ENCODE results near the gene RFC4. TPM values are rescaled to one million over a fixed set of nuclear protein-coding genes. Genes with fewer than 3 reads are reported as not detected.

Gene RFC4, protein sequence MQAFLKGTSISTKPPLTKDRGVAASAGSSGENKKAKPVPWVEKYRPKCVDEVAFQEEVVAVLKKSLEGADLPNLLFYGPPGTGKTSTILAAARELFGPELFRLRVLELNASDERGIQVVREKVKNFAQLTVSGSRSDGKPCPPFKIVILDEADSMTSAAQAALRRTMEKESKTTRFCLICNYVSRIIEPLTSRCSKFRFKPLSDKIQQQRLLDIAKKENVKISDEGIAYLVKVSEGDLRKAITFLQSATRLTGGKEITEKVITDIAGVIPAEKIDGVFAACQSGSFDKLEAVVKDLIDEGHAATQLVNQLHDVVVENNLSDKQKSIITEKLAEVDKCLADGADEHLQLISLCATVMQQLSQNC
- total RNA-seq (2022; extraction: Qiagen RNA extraction; ENCODE audit: low read depth), result 44.5 to 64.4 TPM (median 48.4 TPM) in 5 replicates

DNA sequence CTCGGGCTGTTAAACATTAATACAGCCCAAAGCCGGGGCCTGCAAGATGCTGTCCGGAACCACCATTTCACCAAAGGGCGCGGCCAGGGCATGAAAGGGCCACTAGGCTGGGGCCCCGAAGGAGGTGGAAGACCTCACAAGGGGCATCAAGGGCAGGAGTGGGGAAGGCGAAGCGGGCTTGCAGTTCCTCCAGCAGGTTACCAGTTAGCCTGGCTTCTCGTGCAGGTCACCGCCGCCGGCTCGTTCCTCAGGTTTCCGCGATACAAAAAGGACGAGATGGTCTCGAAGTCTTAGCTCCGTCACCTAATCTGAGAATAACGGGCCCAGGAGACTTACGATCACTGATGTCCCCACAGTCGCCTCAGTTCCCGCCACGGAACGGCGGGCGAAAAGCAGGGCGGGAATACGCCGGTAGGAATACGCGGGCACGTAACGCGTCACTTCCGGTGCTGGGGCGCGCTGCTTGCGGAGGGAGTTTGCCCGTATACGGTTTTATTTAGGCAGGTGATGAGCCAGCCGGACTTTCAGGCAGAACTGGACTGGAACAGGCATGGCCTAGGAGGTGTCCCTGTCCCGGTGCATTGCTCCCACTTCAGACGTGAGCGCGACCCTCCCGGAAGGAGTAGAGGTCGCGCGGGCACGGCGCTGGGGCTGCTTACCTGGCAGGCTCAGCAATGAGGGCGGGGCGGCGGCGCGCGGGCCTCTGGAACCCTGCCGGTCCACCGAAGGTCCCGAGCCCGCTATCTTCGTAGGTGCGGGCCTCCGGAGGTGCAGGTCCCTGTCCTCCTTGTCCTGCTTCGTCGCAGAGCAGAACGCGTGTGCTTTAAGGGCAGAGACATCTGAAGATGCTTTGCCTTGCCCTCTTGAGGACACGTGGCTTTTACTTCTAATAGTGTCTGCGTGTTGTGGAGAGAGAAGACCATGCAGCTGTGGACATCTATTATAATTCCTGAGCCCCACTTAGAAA is at the start of gene RFC4:
Gene RFC4 (minus strand): TSS at position 394 of the 967 bp plus-strand sequence. CDS start 1,769 bp downstream, outside the sequence.

DNA sequence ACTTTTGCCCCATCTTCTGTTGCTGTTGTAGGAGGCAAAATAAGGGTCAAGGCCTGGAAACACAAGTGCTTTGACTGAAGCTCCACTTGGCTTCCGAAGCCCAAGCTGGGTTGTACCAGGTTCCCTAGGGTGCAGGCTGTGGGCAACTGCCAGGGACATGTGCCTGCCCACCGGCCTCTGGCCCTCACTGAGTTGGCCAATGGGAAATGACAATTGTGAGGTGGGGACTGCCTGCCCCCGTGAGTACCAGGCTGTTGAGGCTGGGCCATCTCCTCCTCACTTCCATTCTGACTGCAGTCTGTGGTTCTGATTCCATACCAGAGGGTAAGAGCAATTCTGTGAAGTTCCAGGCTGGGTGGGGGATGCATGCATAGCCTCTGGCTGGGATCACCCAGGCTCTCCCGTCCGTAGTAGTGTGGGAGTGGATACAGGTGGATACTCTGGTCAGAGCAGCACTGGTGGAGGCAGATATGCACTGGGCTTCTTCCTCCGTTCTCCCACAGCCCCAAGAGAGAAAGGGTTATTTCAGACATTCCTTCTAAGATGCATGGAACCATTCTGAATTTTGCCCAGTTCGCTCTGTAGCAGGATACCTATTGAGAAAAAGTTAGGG is 36.2 kb upstream of the RFC4 start, which contains the start of gene ADIPOQ:
Gene ADIPOQ (plus strand): TSS at position 285 of the 613 bp plus-strand sequence. CDS start 10,349 bp downstream, outside the sequence.

DNA sequence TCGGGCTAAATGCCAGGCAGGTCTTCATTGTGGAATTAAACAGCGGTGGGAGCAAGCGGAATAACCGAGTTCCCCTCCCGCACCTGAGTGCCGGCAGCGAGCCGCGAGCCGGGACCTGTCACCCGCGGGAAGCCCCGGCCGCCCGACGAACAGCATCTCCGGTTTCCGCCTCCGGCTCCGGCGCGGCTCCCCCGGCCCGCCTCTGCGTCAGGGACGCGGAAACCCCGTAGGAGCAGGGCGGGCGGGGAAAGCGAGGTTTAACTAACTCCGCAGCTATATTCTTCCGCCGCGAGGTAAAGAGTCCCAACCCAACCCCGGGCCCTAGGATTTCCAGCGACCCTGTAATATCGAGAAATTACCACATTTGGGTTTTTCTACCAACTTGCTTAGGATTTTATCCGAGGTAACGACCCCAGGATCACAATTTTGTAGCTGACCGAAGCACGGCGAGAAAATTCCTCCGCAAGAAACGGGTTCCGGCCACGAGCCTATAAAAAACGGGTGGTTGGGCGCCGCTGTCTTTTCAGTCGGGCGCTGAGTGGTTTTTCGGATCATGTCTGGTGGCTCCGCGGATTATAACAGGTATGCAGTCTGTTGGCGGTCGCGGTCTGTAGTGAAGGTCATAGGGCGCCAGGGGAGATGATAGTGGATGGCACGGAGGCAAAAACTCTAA is 23.1 kb downstream of the RFC4 start, which contains the start of gene EIF4A2:
Gene EIF4A2 (plus strand): TSS at position 520 of the 673 bp plus-strand sequence. CDS start 34 bp downstream, at position 554.

Other genes with a start within 250 kb of the RFC4 start
- gene TBCCD1, start 239.1 kb downstream of the RFC4 start, total RNA-seq (2022; extraction: Qiagen RNA extraction; ENCODE audit: low read depth), result 6.6 to 7.8 TPM (median 7.3 TPM) in 5 replicates
- 50.9 to 58.1 TPM (median 57.3 TPM) in 5 replicates for gene DNAJB11, start 235.8 kb downstream of the RFC4 start, total RNA-seq (2022; extraction: Qiagen RNA extraction; ENCODE audit: low read depth)
- gene AHSG, start 193.4 kb downstream of the RFC4 start, total RNA-seq (2022; extraction: Qiagen RNA extraction; ENCODE audit: low read depth), result 0.08 TPM in 1 of 5 replicates, not detected in the others
- gene FETUB, start 166.1 kb downstream of the RFC4 start, total RNA-seq (2022; extraction: Qiagen RNA extraction; ENCODE audit: low read depth), result 0.08 to 0.12 TPM (median 0.10 TPM) in 4 of 5 replicates, not detected in the other
- not detected in 5 replicates for gene HRG, start 140.5 kb downstream of the RFC4 start, total RNA-seq (2022; extraction: Qiagen RNA extraction; ENCODE audit: low read depth)
- gene KNG1, start 89.1 kb downstream of the RFC4 start, total RNA-seq (2022; extraction: Qiagen RNA extraction; ENCODE audit: low read depth), result 0.17 TPM in 1 of 5 replicates, not detected in the others
- gene EIF4A2, start 22.9 kb downstream of the RFC4 start, total RNA-seq (2022; extraction: Qiagen RNA extraction; ENCODE audit: low read depth), result 123 to 150 TPM (median 137 TPM) in 5 replicates
- gene ADIPOQ, start 36.2 kb upstream of the RFC4 start, total RNA-seq (2022; extraction: Qiagen RNA extraction; ENCODE audit: low read depth), result not detected in 5 replicates
- 2.4 to 4.3 TPM (median 3.0 TPM) in 5 replicates for gene ST6GAL1, start 124.0 kb upstream of the RFC4 start, total RNA-seq (2022; extraction: Qiagen RNA extraction; ENCODE audit: low read depth)